Vagina (tissue), 2 donors: Measurements from ENCODE around the gene XK.

Source experiments
- CTCF ChIP-seq, 3 experiments: fragments of 450-650 bp in 2 of 3; fragments of 200-600 bp in 1 of 3; sonication (generic) in 1 of 3; IDR thresholded peaks; one replicate each; pipeline ENCODE4 v1.5.1; 2017 to 2019; ENCODE audit warnings: antibody characterized with exemption in 3 of 3, mild to moderate bottlenecking in 2 of 3, moderate library complexity in 2 of 3
- POLR2A ChIP-seq, 2 donors: fragments of 450-650 bp; IDR thresholded peaks; one replicate each; pipeline ENCODE4 v1.6.1; 2017; ENCODE audit warnings: antibody characterized with exemption in 2 of 2, mild to moderate bottlenecking in 2 of 2, moderate library complexity in 2 of 2
- POLR2AphosphoS5 ChIP-seq, 2 donors: sonication (generic); formaldehyde crosslinking; IDR thresholded peaks; one replicate each; pipeline ENCODE4 v1.9.0; 2017; ENCODE audit warnings: antibody characterized with exemption in 2 of 2, mild to moderate bottlenecking in 2 of 2, low read depth in 1 of 2; ENCODE audit not compliant: insufficient read depth in 1 of 2

GRCh38 chrX:37759351-37759750 lies 73.8 kb downstream of the XK start:
- no peak for TF ChIP-seq CTCF (IDR thresholded peaks at IDR 0.05)
- TF ChIP-seq POLR2A (IDR thresholded peaks at IDR 0.05) = no peak
- no peak for TF ChIP-seq POLR2AphosphoS5 (IDR thresholded peaks at IDR 0.05; ENCODE audit: insufficient read depth in 1 of 2, low read depth in 1 of 2)
